WTC11 (cell line): ENCODE results near the gene CEP72.

Source experiments
- ETV6 ChIP-seq: sonication (generic); formaldehyde crosslinking; IDR thresholded peaks from 2 replicates; pipeline ENCODE4 v1.8.1; 2022; ENCODE audit warnings: mild to moderate bottlenecking, missing genetic modification reagents
- SOX15 ChIP-seq: fragments of 250-450 bp; sonication (Bioruptor Pico); IDR thresholded peaks from 2 replicates; pipeline ENCODE4 v1.9.0; 2021; ENCODE audit warnings: mild to moderate bottlenecking
- TF ChIP-seq, protein P1 (sequence below): fragments of 200-600 bp; IDR thresholded peaks from 2 replicates; pipeline ENCODE4 v1.8.0; 2022; ENCODE audit warnings: antibody characterized with exemption

DNA sequence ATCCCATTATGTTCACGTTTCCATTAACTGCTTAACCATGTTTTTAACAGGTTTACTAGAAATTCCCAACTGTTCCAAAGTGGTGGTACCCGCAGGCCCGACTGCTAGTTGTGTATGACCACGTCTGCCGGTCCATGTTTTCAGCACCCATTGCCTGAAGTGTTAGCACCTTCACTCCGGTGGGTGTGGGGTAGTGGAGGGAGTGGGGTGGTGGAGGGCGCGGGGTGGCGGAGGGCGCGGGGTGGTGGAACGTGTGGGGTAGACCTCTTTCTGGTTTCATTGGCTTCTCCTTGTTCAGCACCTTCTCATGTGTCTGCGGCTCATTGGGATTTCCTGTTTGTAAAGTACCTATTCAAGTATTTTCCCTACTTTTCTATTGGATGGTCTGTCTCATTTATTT, 43.3 kb downstream of the CEP72 start:
- TF ChIP-seq, protein P1, sequence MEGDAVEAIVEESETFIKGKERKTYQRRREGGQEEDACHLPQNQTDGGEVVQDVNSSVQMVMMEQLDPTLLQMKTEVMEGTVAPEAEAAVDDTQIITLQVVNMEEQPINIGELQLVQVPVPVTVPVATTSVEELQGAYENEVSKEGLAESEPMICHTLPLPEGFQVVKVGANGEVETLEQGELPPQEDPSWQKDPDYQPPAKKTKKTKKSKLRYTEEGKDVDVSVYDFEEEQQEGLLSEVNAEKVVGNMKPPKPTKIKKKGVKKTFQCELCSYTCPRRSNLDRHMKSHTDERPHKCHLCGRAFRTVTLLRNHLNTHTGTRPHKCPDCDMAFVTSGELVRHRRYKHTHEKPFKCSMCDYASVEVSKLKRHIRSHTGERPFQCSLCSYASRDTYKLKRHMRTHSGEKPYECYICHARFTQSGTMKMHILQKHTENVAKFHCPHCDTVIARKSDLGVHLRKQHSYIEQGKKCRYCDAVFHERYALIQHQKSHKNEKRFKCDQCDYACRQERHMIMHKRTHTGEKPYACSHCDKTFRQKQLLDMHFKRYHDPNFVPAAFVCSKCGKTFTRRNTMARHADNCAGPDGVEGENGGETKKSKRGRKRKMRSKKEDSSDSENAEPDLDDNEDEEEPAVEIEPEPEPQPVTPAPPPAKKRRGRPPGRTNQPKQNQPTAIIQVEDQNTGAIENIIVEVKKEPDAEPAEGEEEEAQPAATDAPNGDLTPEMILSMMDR: no peak
- TF ChIP-seq SOX15 (CRISPR knock-in tag) (no peak), ETV6 (CRISPR knock-in tag) (no peak)
